Stimulated activated CD8-positive, alpha-beta memory T cell treated with anti-CD3 and anti-CD28 coated beads, Interleukin-12 subunit alpha, Interleukin-12 subunit beta, amount 100 ng/mL, for 24 hours (primary cell): ENCODE results near the gene WSCD1.

Experiments used
- DNase-seq: peaks from one replicate; pipeline ENCODE4 v3.0.0-alpha.2; 2020; ENCODE audit errors: extremely low read depth

Gene WSCD1

DNA sequence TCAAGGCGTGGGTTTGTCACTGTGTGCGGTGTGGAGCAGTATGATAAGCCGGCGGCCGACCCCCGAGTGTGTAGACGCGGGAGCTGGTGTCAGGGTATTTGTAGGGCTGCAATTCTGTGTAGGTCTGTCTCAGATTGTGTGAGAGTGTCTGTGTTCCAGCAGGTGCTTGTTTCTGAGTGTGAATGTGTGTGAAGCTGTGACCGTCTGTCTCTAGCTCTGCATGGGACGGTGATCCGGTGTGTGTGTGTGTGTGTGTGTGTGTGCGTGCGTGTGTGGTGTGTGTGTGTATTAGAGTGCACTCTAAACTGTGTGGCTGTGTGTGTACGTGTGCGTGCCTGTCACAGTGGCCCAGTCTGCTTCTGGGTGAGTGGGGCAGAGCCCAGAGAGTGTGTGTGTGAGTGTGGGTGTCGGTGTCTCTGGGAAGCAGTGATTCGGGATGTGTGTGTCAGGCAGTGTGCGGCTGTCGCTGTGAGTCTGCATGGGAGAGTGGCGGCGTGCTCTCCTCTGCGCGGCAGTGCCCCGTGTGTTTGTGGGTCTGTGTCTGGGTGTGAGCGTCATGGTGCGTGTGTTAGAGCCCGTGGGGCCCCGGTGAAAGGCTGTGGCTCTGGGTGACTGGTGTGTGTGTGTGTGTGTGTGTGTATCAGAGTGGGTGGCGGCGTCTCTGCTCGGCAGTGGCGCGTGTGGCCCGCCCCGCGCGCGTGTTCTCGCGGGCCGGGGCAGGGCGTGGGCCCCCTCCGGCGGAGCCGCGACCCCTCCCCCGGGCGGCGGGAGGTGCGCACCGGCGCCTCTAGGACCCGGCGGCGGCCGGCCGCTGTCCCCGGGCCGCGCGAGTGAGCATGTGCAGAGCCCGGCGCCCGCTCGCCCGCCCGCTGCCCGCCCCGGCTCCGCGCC lies at the start of gene WSCD1:
TSS of gene WSCD1 (plus strand) at position 841 of the 891 bp plus-strand sequence. CDS start 10,280 bp downstream, outside the sequence.
- DNase-seq: no peak

DNA sequence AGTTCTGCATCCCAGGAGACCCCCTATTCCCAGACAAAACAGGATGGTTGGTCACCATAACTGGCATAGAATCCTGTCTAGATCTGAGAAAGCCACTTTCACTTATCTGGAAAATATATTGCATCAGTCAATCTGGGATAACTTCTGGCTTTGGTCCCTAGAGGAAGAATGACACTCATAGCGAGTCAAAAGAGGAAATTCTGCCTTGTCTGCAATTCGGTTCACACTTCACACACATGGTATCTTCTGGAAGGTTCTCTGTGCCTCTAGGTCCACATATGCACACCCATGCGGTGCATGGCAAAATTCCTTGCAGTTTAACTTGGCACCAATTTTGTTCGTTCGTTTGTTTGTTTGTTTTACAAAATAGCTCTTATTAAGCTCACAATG lies 49.2 kb upstream of the WSCD1 start:
- DNase-seq: no peak

DNA sequence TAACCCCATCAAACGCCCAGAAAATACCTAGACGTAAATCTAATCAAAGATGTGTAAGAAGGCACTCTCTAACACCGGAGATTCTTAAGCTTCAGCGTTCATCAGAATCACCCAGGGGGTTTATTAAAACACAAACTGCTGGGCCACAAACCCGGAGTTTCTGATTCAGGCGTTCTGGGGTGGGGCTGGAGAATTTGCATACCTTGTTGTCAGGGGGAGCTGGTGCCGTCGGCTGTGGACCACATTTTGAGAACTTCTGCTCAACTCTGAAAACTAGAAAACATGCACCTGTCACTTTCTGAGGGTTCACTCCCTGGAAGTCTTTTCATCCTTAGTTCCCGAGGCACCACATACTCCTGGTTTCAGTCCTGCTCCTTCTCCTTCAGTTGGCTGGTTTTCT lies 48.6 kb upstream of the WSCD1 start:
- no peak for DNase-seq

DNA sequence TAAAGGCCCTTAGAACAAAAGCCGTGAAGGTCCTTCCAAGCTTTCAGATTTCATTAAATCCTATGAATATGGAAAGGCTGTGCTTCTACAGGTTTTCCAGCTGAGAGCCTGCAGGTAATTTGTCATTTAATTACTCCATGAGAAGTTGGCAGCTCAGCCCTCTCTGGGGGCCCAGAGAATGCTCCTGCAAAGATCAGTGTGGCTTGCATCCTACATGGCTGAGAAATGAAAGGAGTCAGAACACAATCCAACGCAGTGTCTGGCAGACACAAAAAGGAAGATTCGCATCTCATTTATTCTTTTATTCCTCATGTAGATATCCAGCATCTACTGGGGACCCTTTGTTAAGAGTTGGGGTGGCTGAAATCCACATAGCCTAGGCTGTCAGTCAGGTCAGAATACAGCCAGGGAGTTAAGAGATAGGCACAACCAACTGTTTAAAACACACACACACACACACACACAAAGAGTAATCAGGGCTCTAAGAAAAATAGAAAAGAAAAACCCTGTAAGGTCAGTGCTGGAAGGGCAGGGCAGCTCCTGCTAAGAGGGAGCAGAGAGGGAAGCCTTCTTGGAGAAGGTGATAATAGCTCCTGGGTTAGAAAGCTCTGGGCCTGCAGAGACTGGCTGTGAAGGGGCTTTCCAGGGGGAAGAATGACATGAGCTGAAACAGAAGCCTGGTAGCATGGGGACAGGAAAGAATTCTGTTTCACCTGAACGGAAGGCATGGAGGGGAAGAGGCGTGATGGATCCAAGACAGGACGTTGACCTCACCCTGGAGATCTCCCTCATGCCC lies 46.9 kb upstream of the WSCD1 start:
- DNase-seq: no peak

DNA sequence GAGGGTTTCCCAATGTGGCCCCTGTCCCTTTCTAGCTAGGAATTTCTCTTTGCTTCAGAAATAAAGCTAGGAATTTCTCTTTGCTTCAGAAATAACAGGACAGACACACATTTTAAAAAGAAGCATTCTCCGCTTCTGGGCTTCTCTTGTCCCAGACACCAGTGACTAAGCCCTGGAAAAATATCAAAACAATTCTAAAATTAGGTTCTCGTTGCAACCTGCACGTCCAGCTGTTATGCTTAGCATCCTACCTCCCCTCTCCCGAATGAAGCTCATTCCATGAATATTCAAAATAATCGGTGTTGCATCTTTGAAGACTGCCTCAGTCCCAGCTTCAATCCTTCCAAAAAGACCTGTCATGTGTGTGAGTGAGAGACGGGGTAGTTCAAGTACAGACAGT lies 45.6 kb upstream of the WSCD1 start:
- DNase-seq: no peak

DNA sequence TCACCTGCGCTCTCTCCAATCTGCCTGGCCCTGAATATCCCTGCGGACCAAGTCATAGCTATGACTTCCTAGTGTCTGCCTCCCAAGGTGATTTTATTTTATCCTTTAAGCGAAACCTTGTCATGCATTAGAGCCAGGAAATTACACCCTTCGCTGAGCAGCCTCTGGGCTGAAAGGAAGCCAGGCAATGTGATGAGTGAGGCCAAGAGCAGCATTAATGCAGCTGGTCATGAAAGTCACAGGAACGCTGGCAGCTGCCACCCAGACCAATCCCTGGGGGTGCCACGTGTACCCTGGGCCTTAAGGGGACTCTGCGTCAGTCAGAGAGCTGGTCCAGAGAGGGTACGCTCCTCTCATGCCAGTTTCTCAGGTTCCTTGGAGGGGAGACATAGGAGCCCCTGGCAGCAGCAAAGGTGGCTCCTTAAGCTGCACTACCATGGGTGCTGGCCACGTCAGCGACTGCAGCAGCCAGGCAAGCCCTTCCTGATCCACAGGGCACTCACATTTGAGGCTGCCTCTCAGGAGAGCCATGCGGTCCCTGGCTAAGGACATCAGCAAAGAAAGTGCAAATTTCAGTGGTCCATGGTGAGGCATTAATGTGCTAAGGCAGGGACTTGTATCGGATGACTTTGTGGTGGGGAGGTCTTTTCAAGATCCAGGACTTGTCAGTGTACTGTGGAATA lies 42.7 kb upstream of the WSCD1 start:
- DNase-seq: no peak

DNA sequence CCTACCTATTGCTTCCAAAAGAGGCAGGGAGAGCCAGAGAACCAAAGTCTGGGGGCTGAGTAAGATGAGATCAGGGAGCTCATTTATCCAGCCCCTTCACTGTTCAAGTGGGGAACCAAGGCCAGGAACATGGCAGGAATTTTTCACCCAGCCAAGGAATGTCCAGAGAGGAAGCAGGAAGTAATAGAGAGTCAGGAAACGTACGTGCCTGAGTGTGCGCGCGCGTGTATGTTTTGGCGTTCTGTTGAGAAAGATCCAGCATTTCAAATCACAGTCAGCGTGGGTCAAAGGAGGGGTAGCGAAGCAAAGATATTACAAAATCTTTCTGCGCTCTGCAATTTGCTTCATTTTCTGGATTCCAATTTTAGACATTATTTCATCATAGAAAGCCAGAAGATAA lies 41.9 kb upstream of the WSCD1 start:
- no peak for DNase-seq

DNA sequence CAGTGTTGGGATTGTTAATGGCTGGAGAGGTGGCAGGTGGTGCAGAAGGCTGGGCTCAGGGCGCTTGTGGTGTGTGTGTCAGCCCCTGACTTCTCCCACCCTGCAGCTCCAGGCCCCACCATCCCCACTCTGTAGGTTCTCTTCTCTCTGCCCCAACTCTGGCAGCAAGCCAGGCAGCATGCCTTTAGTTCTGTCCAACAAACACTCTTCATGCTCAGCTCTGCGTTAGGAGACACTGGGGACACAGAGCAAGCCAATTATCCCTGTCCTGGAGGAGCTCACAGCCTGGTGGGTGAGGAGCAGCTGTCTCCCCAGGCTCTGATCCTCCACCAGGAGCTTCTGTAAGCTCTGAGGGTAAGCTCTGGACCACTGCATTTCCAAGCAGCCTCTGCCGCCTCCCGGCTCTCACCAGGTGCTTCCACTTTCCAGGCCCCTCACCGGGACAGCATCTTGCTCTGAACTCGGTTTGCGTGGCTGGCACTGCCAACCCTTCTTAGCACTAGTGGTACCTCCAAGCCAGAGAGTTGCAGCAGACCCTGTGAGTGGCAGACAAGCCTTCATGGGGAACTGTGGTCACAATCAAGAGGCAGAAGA lies 34.3 kb upstream of the WSCD1 start:
- no peak for DNase-seq

DNA sequence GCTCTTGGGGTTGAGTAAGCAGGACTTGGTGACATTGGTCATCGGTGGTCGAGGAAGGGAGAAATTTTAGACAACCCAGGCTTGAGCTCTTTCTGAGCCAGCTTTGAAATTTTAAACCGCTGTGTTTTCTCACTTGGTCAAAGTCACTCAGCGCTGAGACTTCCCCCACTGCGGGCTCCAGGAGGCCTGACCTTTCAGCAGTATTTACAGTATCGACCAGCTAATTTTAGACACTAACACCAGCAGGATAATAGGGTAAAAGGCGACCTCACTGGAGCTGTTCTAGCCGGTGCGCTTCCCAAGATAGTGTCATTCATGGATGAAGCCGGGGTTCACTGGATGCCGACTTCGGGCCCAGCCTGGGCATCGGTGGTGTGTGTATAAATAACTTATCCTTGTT lies 29.7 kb upstream of the WSCD1 start:
- no peak for DNase-seq

DNA sequence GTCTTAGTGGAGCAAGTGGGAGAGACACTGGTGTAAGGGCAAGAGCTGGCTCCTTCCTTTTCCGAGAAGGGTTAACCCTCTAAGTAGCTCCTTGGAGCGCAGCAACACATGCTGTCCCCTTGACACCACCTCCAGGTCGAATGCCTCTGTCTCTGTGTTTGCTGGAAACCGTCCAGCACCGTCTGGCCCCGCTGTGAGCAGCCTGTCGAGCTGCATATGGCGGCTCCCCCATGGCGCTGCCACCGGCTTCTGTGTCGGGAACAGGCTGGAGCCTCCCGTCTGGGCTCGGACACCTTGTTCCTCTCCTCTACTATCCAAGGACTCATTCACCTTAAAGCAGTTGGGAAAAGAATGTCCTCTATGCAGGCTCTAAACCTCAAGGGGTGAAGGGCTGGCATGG lies 28.9 kb upstream of the WSCD1 start:
- DNase-seq: no peak

DNA sequence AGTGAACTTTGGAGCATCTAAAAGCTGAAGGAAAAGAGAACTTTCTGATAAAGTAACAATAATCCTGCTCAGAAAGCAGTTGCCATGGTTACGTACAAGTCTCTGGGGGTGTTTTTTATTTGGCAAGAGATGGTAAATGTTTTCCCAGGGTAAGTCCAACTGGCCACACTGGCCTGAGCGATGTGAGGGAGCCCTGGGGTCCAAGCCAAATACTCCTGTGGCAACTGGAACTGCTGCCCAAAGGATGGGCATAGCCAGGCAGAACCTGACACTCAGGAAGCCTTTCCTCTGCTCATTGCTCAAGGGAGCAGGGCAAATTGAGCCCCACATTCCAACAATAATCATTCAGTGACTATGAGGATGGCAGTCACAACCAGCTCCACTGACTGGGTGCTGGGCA lies 26.8 kb upstream of the WSCD1 start:
- DNase-seq: no peak

DNA sequence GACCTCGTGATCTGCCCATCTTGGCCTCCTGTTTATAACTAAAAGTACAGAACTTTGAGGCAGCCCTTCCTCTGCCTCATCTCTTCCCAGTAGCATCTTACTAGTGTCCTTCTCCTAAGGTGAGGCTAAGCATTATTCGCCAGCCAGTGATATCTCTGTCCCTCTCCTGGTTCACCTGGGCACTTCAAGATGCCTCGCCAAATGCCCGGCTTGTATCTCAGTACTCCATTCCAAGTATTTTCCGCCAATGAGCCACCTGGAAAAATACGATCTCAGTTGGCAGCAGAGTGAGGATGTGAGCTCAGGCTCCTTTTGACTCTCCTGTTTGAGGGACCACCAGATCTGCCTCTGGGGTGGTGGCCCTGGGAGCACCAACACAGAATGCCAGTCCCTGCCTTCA lies 25.9 kb upstream of the WSCD1 start:
- DNase-seq: no peak

DNA sequence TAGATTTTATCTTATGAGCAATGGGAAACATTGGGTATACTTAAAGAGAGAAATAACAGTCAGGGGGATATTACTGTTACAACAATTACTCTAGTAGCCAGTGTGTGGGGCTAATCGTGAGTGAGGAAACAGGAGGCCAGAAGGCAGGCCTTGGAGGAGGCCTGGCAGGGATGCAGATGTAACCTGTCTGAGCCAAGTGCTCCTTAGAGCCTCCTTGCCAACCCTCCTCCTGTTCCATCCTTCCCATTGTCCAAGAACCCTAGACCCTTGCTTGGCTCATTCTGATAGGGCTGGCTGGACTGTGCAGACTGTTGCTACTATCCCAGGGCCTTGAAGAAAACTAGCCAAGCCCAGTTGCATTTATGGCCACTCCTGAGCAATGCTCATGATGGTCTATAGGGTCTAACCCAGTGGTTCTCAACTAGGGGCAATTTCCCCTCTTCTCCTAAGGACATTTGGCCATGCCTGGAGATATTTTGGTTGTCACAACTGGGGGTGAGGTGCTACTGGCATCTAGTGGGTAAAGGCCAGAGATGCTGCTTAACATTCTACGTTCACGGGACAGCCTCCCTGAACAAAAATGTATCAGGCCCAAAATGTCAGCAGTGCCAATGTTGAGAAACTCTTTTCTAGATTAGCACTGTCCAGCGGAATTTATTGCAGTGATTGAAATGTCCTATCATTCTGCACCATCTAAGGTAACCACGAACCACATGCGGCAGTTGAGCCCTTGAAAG lies 24.4 kb upstream of the WSCD1 start:
- no peak for DNase-seq

DNA sequence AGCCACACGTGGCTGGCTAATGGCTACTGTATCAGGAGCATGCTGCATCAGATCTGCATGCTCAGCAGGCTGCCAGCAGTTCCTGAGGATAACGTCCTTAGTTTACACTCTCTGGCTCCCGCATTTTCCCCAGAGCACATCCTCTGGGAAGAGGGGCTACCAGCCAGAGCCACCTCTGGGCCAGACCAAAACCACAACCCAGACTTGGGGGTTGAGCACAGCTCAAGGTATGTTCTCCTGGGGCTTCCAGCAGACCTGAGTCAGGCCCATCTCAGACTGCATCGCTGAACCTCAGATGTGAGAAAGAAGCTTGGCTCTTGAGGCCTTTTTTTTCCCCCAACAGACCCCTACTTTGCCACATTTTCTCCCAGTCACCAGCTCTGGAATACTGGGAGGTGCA lies 23.7 kb upstream of the WSCD1 start:
- DNase-seq: no peak

DNA sequence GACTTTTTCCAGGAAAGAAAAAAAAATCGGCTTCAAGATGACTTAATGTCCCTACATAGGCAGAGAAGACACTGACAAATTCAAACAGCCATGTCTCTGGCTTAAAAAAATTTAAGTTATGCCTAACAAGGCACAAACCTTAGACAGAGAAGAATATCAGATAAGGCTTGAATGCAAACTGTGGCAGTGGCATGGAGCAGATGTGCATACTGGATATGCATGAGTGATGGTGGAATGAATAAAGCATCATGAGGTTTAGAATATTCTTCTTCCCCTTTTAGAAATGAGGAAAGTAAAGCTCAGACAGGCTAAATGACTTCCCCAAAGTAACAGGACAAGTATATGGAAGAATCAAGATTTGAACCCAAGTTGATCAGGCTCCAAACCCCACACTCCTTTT lies 23.2 kb upstream of the WSCD1 start:
- no peak for DNase-seq

DNA sequence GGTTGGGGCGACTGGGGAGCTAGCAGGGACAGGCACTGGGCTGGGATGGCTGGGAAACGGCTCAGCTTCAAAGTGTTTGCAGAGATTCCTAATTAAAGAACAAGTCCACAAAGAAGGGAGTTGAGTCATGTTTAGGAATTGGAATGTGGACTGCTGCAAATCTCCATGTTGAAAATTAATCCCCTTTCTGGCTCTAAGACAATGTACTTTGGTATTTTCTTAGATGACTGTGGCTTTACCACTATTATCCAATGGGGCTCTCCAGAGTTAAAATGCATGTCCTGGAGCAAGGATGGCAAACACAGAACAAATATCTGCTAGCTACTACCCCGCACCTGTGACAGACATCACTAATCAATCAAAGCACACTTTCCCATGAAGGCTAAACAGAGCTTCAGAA lies 22.2 kb upstream of the WSCD1 start:
- DNase-seq: no peak

DNA sequence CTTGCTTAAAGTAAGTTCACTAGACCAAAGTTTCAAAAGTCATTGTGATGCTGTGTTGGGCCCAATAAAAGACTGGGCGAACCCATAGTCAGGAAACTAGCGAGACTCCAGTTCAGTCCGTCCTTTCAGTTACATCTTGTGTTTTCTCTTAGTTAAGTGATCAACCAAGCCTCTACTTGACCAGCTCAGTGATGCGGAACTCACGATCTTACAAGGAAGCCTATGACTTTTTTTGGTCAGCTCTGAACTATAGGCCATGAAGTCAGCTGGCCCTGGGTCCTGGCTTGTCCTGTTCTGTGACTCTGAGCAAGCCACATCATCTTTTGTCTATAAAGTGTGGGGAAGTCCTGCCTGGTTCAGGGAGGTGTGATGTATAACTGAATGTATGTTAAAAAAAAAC lies 21.7 kb upstream of the WSCD1 start:
- DNase-seq: no peak

DNA sequence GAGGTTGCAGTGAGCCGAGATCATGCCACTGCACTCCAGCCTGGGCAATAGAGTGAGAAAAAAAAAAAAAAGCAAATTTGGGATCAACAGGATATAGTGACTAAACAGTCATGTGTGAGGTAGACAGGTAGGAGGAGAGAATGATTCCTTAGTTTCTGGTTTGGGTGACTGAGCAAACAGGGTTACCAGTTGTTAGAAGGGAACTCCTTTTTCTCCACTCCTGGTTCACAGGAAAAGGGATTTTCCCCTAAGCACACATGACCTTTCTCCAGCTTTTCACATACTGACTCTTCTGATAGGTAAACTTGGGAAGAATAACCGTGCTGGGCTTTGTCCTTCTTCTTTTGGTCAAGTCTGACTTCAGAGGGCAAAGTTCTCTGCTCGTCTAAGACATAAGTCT lies 17.3 kb upstream of the WSCD1 start:
- DNase-seq: no peak

DNA sequence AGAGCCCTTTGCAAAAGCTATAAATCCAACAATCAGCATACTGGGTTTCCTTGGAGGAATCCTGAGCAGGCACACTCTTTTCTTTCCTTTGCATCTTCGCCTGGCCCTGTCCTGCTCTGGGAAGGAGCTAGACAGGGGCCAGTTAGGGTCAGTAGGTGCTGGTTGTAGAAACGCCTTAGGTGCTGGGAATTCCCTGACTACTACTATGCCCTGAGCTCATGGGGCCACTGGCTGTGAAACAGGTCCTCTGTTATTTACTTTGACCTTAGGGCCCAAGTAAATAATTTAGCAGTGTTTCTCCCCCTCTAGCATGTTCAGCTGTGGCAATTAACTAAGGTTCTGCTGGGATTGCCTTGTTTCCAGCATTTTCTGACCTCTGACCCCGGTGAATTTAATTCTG lies 15.8 kb upstream of the WSCD1 start:
- no peak for DNase-seq

DNA sequence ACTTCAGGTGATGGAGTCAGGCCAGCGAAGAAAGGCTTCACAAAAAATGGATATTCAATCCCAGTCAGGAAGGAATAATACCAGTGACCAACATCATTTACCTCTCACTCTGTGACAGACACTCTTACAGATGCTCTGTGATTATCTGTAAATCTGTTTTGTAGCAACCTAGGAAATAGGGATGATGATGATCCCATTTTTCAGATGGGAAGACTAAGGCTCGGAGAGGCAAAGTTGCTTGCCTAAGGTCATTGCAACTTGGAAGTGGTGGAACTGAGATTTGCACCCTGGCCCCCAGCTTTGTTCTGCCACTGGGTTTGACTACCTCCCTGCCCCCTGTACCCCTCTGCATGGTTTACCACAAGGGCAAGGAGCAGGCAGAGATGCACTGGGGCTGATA lies 14.1 kb upstream of the WSCD1 start:
- DNase-seq: no peak

DNA sequence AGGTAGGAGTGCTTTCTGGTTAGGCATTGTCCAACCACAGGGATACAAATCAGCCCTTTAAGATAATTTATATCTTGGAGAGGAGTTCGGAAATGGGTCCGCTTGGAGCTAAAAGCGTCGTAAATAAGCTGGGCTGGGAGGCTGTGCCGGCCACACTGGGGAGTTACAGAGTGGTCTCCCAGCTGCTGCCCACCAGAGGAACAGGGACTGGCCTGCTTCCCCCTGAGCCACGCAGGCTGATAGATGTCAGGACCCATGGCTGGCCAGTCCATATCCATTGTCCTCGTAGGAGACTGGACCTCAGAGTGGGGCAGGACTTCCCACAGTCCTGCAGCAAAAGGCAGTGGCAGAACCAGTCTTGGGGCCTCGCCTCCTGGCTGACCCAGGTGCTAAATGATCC lies 12.6 kb upstream of the WSCD1 start:
- DNase-seq: no peak

DNA sequence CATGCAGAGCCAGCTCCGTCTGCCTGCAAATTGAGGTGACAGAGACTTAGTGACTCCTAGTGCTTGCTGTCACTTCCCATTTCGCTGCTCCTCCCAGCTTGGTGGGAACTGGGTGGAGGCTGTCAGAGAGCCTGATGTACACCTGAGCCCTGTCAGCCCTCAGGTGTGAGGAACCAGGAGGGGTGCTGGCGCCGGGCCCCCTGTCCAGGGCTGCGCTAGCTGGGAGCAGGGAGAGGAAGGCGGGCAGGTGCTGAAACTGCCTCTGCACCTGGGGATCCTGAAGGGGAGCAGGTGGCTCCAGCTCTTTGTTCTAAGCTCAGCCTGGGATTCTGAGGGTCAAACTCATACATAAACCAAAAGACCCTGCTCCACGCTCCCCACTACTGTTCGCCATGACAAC lies 10.8 kb upstream of the WSCD1 start:
- DNase-seq: no peak
